Posterior cingulate gyrus (tissue), 11 donors: Measurements from ENCODE around the gene GNA12.
"Not testable (repeated sequence)": the region's sequence is repeated elsewhere in the genome, so short reads cannot be mapped to it uniquely, and the experiment has no call there.

Experiments used
- DNase-seq, 10 donors: peaks; one replicate each; pipeline versions ENCODE4 v3.0.0 to v3.0.0-alpha.2; 2020 to 2021; ENCODE audit warnings: mixed read lengths in 3 of 10
- intact Hi-C: fragments of 100-400 bp; cut with DNase I; formaldehyde crosslinking; loops from one replicate; pipeline ENCODE4 v1.15.1; 2023

Gene GNA12

DNA sequence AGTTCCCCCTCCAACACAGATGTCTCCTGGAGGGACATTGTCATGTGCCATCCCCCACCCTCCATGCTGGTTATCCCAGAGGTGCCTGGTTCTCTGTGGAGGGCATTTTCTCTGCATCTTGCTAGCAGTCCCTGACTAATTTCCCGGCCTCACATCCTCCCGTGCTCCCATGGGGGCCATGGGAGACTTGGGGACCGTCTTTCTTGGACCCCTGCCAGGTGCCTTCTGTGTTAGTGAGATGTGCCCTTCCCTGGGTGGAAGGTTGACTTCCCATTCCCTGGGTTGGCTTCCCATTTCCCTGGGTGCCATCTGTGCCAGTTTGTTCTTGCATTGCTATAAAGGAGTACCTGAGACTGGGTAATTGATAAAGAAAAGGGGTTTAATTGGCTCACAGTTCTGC lies 22.5 kb upstream of the GNA12 start:
- intact Hi-C loops: loop anchor here (5.0 kb wide), 1 partner anchor 291 kb away; no protein-coding TSS in a partner anchor
- peak in 2 of 10 donors; percentile 26 to 67 for DNase-seq

GRCh38 chr7:2864999-2865670 lies 21.0 kb upstream of the GNA12 start:
- DNase-seq: peak in 8 of 10 donors; percentile 67 to 94 (median 76)
- intact Hi-C loops: loop anchor here (5.0 kb wide), 1 partner anchor 292 kb away; no protein-coding TSS in a partner anchor

GRCh38 chr7:2864204-2864985 lies 20.3 kb upstream of the GNA12 start:
- peak in 2 of 10 donors; percentile 26 to 83 for DNase-seq
- intact Hi-C loops: no loop called here

DNA sequence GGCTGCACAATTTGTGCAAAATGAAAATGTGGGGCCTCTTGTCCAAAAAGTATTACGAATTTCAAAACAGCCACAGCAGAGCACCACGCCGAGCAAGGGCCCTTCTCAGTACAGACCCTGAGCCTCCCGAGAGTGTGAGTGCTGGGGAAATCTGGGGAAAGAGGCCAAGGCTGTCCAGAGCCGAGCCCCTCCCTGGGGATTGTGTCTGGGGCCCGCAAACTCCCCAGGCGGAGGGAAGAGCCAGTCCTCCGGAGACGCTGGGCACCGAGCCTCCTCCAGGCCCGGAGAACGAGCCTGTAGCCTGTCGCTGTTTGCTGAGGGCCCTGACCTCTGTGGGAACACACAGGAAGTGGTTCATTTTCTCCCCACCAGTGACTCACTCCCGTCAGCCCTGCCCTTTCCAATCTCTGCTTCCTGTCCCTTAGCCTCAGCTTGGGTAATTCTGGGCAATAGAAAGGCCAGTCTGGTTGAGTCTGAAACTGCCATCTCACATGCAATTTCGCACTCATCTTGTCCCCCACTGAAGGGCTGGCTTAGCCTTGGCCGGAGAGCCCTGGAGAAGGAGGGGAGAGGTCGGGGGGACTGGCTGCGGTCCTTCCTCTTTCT lies 19.5 kb upstream of the GNA12 start:
- intact Hi-C loops: no loop called here
- peak in 3 of 10 donors; percentile 31 to 86 (median 78) for DNase-seq

- peak in 2 of 10 donors; percentile 46 to 67 for DNase-seq
- intact Hi-C loops: no loop called here
Measured at GRCh38 chr7:2862831-2863361, 18.8 kb upstream of the GNA12 start.

- peak in 2 of 10 donors; percentile 7 to 26 for DNase-seq
- intact Hi-C loops: no loop called here
Measured at GRCh38 chr7:2861509-2861908, 17.4 kb upstream of the GNA12 start.

- intact Hi-C loops: no loop called here
Measured at GRCh38 chr7:2860627-2861133, 16.6 kb upstream of the GNA12 start.

GRCh38 chr7:2859952-2860351 lies 15.8 kb upstream of the GNA12 start:
- intact Hi-C loops: no loop called here

More at GRCh38 chr7:2860627-2861133, 16.6 kb upstream of the GNA12 start:
- peak in 1 of 10 donors; percentile 31 for DNase-seq

GRCh38 chr7:2858621-2859020 lies 14.5 kb upstream of the GNA12 start:
- no peak for DNase-seq
- intact Hi-C loops: no loop called here

More at GRCh38 chr7:2859952-2860351, 15.8 kb upstream of the GNA12 start:
- DNase-seq: no peak

DNA sequence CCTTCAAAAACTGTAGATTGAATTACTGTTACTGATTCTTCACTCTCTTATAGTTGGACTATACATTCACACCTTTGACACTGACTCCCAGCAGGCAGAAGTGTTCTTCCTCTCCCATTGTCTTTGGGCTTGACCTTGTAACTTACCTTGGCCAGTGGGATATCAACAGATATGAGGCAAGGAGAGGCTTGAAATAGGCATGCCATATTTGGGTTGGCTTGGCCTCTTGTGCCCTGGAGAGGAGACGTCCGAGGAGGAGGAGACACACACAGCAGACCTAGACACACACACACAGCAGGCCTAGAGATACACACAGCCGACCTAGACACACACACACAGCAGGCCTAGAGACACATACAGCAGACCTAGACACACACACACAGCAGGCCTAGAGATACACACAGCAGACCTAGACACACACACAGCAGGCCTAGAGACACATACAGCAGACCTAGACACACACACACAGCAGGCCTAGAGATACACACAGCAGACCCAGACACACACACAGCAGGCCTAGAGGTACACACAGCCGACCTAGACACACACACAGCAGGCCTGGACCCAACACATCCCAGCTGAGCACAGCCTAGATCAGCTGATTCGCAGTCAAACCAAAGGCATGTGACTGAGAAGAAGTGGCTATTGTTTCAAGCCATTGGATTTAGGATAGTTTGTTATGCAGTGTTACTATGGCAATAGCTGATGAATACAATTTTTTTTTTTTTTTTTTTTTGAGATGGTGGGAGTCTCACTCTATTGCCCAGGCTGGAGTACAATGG lies 12.5 kb upstream of the GNA12 start:
- no peak for DNase-seq
- intact Hi-C loops: no loop called here

- DNase-seq: no peak
- intact Hi-C loops: no loop called here
Measured at GRCh38 chr7:2855386-2855785, 11.3 kb upstream of the GNA12 start.

- DNase-seq, intact Hi-C loops: not testable (repeated sequence)
Measured at GRCh38 chr7:2853552-2853951, 9.4 kb upstream of the GNA12 start.

DNA sequence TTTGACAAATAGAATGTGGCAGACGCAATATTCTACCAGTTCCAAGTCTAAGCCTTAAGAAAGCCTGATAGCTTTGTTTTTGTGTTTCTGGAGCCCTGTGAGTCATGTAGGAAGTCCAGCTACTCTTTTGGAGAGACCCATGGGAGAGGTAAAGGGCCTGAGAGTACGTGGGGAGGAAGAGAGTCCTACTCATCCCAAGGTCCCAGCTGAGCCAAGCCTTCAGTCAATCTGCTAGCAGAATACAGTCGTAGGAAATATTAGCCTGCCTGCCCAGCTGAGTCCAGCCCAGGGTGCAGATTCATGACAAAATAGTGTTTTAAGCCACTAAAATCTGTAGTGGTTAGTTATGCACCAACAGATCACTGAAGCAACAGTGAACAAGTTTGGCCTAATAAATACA lies 9.0 kb upstream of the GNA12 start:
- intact Hi-C loops: no loop called here
- no peak for DNase-seq

DNA sequence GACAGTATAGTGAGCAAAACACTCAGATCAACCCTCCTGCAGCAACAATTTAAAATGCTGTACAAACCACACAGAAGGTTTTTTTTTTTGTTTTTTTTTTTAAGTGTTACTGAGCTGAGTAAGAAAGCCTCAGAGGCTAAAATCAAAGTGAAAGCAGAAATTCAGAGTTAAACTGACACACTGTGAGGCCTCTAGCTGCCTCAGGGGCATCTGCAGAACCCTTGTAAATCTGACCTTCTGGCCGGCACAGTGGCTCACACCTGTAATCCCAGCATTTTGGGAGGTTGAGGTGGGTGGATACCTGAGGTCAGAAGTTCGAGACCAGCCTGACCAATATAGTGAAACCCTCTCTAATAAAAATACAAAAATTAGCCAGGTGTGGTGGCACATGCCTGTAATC lies 7.4 kb upstream of the GNA12 start:
- no peak for DNase-seq

DNA sequence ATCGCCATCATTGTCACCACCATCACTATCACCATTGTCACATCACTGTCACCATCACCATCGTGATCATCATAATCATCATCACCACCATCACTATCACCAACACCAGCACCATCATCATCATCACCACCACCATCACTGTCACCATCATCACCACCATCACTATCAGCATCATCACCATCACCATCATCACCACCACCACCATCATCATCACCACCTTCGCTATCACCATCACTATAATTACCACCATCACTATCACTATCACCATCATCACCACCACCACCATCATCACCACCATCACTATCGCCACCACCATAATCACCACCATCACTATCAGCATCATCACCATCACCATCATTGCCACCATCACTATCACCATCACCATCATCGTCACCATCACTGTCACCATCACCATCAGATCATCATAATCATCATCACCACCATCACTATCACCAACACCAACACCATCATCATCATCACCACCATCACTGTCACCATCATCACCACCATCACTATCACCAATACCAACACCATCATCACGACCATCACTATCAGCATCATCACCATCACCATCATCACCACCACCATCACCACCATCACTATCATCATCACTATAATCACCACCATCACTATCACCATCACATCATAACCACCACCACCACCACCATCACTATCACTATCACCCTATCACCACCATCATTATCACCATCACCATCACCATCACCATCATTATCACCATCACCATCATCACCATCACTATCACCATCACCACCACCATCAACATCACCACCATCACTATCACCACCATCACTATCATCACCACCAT lies 6.0 kb upstream of the GNA12 start:
- intact Hi-C loops: no loop called here
- no peak for DNase-seq

More for the DNA sequence above, 7.4 kb upstream of the GNA12 start:
- intact Hi-C loops: no loop called here

- intact Hi-C loops: no loop called here
- DNase-seq: no peak
Measured at GRCh38 chr7:2845034-2845592, 1.0 kb upstream of the GNA12 start.

GRCh38 chr7:2843711-2844152 lies 376 bp downstream of the GNA12 start:
- peak in 3 of 10 donors; percentile 28 to 87 (median 83) for DNase-seq
- intact Hi-C loops: no loop called here

DNA sequence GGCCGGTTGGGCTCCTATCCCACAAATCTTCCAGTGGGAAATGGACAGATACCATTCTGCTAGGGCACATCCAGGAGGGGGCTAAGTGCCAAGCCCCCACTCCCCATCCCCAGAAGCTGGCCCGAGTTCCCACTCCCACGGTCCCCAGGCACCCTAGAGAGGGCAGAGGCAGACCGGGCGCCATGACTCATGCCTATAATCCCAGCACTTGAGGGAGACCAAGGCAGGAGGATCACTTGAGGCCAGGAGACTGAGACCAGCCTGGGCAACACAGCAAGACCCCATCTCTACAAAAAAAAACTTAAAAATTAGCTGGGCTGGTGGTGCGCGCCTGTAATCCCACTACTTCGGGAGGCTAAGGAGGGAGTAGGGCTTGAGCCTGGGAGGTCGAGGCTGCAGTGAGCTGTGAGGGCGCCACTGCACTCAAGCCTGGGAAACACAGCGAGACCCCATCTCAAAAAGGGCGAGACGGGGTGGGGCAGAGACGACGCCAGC lies 870 bp downstream of the GNA12 start:
- no peak for DNase-seq
- intact Hi-C loops: no loop called here
